ENCODE measurements around the gene PTOV1.

DNA sequence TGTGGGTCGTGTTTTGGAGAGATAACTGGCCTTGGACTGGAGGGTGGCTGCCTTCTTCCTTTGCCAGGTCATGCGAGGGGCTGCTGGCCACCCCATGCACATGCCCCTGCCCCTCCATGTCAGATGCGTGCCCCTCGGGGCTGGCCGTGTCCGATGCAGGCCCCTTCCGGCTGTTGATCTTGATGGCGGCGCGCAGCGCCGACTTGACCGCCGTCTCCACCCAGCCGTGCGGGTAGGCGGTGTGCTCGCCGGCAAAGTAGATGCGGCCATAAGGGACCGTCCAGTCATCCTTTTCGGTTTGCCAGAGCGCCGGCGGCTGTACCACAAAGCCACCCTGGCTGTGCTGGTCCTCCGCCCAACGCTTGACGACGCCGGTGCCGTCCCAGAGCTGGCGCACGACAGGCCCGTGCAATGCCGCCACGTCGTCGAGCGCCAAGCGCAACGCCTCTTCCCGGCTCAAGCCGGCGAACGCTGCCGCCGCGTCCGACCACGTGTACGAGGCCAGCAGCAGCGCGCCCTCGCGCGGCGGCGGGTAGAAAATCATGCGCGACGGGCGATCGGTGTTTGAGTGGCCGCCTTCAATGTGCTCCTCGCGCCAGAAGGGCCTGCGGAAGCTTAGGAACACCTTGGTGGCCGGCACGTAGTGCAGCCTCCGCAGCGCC lies 38.9 kb downstream of the PTOV1 start:
- TF ChIP-seq, protein P1, sequence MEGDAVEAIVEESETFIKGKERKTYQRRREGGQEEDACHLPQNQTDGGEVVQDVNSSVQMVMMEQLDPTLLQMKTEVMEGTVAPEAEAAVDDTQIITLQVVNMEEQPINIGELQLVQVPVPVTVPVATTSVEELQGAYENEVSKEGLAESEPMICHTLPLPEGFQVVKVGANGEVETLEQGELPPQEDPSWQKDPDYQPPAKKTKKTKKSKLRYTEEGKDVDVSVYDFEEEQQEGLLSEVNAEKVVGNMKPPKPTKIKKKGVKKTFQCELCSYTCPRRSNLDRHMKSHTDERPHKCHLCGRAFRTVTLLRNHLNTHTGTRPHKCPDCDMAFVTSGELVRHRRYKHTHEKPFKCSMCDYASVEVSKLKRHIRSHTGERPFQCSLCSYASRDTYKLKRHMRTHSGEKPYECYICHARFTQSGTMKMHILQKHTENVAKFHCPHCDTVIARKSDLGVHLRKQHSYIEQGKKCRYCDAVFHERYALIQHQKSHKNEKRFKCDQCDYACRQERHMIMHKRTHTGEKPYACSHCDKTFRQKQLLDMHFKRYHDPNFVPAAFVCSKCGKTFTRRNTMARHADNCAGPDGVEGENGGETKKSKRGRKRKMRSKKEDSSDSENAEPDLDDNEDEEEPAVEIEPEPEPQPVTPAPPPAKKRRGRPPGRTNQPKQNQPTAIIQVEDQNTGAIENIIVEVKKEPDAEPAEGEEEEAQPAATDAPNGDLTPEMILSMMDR (IDR thresholded peaks at IDR 0.05; ENCODE audit: control extremely low read depth in 1 of 3, insufficient read depth in 1 of 3, low read depth in 1 of 3, low read length in 3 of 3), result peak; percentile 77 to 94 (median 87)
- TF ChIP-seq, protein P2, sequence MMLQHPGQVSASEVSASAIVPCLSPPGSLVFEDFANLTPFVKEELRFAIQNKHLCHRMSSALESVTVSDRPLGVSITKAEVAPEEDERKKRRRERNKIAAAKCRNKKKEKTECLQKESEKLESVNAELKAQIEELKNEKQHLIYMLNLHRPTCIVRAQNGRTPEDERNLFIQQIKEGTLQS (IDR thresholded peaks at IDR 0.05; ENCODE audit: insufficient read depth, low read depth, low read length), result peak; percentile 37; the same call in 1 of the 2 replicates
- TF ChIP-seq EZH2 (IDR thresholded peaks at IDR 0.05; ENCODE audit: low read depth, low read length, severe bottlenecking), result no peak
- 0 out of 2 replicates have a peak, but pooled peaks have one; percentile 40 for TF ChIP-seq TEAD4 (IDR thresholded peaks at IDR 0.05; ENCODE audit: low read depth, low read length)
- TF ChIP-seq, protein P3, sequence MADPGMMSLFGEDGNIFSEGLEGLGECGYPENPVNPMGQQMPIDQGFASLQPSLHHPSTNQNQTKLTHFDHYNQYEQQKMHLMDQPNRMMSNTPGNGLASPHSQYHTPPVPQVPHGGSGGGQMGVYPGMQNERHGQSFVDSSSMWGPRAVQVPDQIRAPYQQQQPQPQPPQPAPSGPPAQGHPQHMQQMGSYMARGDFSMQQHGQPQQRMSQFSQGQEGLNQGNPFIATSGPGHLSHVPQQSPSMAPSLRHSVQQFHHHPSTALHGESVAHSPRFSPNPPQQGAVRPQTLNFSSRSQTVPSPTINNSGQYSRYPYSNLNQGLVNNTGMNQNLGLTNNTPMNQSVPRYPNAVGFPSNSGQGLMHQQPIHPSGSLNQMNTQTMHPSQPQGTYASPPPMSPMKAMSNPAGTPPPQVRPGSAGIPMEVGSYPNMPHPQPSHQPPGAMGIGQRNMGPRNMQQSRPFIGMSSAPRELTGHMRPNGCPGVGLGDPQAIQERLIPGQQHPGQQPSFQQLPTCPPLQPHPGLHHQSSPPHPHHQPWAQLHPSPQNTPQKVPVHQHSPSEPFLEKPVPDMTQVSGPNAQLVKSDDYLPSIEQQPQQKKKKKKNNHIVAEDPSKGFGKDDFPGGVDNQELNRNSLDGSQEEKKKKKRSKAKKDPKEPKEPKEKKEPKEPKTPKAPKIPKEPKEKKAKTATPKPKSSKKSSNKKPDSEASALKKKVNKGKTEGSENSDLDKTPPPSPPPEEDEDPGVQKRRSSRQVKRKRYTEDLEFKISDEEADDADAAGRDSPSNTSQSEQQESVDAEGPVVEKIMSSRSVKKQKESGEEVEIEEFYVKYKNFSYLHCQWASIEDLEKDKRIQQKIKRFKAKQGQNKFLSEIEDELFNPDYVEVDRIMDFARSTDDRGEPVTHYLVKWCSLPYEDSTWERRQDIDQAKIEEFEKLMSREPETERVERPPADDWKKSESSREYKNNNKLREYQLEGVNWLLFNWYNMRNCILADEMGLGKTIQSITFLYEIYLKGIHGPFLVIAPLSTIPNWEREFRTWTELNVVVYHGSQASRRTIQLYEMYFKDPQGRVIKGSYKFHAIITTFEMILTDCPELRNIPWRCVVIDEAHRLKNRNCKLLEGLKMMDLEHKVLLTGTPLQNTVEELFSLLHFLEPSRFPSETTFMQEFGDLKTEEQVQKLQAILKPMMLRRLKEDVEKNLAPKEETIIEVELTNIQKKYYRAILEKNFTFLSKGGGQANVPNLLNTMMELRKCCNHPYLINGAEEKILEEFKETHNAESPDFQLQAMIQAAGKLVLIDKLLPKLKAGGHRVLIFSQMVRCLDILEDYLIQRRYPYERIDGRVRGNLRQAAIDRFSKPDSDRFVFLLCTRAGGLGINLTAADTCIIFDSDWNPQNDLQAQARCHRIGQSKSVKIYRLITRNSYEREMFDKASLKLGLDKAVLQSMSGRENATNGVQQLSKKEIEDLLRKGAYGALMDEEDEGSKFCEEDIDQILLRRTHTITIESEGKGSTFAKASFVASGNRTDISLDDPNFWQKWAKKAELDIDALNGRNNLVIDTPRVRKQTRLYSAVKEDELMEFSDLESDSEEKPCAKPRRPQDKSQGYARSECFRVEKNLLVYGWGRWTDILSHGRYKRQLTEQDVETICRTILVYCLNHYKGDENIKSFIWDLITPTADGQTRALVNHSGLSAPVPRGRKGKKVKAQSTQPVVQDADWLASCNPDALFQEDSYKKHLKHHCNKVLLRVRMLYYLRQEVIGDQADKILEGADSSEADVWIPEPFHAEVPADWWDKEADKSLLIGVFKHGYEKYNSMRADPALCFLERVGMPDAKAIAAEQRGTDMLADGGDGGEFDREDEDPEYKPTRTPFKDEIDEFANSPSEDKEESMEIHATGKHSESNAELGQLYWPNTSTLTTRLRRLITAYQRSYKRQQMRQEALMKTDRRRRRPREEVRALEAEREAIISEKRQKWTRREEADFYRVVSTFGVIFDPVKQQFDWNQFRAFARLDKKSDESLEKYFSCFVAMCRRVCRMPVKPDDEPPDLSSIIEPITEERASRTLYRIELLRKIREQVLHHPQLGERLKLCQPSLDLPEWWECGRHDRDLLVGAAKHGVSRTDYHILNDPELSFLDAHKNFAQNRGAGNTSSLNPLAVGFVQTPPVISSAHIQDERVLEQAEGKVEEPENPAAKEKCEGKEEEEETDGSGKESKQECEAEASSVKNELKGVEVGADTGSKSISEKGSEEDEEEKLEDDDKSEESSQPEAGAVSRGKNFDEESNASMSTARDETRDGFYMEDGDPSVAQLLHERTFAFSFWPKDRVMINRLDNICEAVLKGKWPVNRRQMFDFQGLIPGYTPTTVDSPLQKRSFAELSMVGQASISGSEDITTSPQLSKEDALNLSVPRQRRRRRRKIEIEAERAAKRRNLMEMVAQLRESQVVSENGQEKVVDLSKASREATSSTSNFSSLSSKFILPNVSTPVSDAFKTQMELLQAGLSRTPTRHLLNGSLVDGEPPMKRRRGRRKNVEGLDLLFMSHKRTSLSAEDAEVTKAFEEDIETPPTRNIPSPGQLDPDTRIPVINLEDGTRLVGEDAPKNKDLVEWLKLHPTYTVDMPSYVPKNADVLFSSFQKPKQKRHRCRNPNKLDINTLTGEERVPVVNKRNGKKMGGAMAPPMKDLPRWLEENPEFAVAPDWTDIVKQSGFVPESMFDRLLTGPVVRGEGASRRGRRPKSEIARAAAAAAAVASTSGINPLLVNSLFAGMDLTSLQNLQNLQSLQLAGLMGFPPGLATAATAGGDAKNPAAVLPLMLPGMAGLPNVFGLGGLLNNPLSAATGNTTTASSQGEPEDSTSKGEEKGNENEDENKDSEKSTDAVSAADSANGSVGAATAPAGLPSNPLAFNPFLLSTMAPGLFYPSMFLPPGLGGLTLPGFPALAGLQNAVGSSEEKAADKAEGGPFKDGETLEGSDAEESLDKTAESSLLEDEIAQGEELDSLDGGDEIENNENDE (IDR thresholded peaks at IDR 0.05; ENCODE audit: insufficient replicate concordance, low read length), result no peak
- no peak for TF ChIP-seq POLR2A (IDR thresholded peaks at IDR 0.05; ENCODE audit: control extremely low read depth in 1 of 2, low read depth in 2 of 2, low read length in 2 of 2)
- TF ChIP-seq SP4 (IDR thresholded peaks at IDR 0.05; ENCODE audit: low read length), result no peak
- peak in 1 of 2 experiments; percentile 47; a peak in 1 of 3 replicates for TF ChIP-seq EP300 (IDR thresholded peaks at IDR 0.05; ENCODE audit: borderline replicate concordance in 1 of 2, low read depth in 2 of 2, low read length in 2 of 2)
- peak; percentile 82 for TF ChIP-seq CREB1 (IDR thresholded peaks at IDR 0.05)

Data from H1 (cell line).